ENCODE data around the gene GPHA2.
A peak's percentile ranks its signal among the peaks of the same experiment; 100 is the strongest.

The GPHA2 gene

GRCh38 chr11:64909653-64910343 lies 25.9 kb downstream of the GPHA2 start:
- DNase-seq: no peak

GRCh38 chr11:64908766-64909165 lies 26.9 kb downstream of the GPHA2 start:
- DNase-seq: no peak

- no peak for DNase-seq
Measured at GRCh38 chr11:64906314-64906635, 29.4 kb downstream of the GPHA2 start.

- no peak for DNase-seq
Measured at GRCh38 chr11:64905516-64906313, 30.0 kb downstream of the GPHA2 start.

DNA sequence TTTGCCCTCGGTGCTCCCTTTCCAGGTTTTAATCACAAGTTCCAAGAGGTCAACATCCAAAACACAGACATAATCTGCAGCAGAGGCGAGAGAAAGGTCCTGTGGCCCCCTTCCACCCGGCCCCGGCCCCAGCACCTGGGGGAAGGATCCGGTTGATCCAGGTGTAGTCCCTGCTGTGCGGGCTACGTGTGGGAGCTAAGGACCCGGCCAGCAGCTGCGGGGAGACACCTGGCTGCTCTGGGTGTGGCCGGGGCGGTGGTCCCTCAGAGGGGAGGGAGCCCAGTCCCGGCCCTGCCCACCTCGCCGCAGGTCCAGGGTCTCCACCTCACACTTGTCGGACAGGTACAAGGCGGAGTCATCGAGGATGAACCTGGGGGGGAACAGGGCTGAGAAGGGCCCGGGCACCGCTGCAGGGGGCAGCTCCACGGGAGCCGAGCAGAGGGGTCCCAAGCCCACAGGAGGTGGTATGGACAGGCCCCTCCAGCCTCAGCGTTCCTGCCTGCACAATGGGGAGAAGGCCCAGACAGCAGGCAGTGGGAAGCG lies 32.3 kb downstream of the GPHA2 start:
- DNase-seq: no peak

GRCh38 chr11:64902102-64902900 lies 33.4 kb downstream of the GPHA2 start:
- no peak for DNase-seq

DNA sequence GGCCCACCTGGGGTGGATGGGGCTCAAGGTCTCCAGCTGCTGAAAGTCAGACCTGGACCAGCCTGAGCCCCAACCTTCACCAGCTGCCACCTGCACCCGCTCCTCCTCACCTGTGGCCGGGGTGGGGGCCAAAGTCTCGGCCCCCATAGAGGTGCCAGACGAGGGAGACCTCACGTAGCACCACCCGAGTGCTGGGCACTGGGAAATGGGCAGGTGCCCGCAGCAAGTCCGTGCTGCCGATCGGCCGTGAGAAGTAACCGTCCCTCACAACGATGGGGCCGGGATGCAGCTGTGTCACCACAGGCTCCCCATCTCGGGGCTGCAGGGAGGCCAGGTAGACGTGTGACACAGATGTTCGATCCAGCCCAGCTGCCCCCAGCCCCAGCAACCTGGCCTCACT lies 34.9 kb downstream of the GPHA2 start:
- DNase-seq: no peak

DNA sequence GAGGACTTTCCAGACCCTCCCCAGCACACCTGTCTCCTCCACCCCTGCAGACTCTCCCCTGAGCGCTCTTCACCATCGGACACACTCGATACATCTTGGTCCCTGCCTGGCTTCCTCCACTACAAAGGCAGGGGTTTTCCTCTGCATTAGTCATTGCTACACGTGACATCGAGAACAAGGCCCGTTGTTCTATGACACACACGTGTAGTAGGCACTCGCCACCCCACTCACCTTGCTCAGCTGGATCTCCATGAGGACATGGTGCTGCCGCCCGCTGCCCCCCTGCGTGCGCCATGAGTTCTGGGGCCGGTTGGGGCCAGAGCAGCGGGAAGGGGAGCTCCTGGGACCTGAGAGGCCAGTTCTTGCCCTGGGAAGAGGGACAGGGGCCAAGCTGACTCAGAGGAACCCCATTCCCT lies 35.4 kb downstream of the GPHA2 start:
- no peak for DNase-seq

DNA sequence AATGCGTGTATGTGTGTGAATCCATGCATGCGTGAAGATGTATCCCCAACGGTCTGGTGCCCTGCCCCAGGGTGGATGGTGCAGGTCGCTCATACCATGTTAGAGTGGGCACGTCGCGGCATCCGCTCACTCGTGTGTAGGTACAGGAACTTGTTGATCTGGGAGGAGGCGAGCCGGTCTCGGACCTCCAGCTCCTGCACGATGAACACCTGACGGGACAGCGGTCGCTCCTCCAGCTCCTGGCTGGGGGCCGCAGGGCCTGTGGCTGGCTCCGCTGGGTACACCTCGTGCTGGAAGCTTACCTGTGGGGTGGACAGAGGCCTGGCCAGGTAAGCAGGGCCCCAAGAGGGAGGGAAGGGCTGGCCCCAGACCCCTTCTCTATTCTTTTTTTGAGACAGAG lies 37.2 kb downstream of the GPHA2 start:
- no peak for DNase-seq

DNA sequence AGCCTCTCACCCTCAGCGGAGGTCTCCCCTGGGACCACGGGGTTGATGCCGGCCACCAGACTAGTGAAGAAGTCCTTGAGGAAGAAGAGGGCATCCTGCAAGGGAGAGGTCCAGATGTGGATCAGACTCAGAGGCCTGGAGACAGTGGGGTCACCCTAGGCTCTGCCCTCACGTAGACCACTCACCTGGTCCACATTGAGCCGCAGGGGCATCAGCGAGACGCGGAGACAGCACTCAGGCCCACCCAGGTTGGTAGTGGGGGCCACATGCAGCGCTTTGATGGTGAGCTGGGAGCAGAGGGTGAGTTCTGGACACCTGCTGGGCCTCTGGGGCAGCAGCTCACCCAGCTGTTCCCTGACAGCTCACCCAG lies 37.6 kb downstream of the GPHA2 start:
- DNase-seq: no peak

GRCh38 chr11:64897381-64898075 lies 38.2 kb downstream of the GPHA2 start:
- no peak for DNase-seq

- DNase-seq: no peak
Measured at GRCh38 chr11:64896448-64897022, 39.2 kb downstream of the GPHA2 start.

DNA sequence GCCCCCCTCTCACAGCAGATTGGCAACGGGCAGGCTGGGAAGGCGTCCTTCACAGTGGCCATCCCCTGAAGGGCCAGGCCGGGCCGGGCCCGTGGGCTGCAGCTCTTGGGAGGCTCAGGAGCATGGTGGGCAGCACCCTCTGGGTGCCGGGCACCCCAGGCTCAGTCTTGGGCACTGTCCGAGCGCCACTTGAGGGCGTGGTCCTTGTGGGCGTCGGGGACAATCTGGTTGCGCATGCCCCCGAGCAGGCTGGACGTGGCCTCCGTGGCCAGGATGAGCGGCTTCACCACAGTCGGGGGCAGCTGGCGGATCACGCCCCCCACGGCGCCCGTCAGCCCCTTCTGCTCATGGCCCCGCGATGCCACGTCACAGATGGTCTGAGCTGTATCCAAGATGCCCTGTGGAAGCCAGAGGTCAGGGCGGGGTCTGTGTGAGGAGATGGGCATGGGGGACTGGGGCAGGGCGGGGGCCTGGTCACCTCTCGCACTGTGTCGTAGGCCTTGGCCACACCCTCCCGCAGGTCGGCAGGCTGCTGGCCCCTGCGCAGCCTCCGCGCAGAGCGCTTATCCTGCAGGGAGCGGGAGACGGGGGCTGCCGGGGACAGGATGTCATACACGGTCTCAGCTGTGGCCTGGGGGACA lies 40.8 kb downstream of the GPHA2 start:
- no peak for DNase-seq

DNA sequence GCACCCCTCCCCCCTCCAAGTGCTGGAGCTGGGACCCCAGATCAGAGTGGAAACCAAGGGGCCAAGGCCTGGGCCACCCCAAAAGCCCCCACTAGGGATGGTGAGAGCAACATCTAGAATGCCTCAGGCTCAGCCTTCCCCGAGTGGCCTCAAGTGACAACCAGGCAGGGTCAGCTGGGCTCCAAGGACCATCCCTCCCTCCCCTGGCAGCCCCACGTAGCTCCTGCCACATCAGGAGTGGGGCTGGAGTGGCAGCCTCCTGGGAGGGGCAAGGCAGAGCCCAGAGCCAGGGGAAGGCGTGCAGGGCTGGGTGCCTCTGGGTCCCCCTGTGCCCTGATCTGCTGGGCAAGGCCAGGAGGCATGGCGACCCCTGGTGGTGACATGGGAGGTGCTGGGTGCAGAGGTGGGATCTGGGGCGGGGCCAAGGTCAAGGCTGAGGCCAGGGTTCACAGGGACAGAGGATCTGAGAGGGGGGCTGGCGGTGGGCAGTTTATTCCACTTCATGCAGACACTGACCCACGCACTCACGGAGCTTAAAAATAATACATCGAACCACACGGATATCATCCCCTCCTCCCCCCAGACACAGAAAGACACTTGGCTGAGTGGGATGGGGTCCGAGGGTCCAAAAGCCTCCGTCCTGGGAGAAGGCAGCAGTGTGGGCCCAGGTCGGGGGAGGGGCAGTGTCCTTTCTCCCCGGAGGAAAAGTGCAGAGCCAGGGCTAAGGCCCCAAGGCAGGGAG lies 41.5 kb downstream of the GPHA2 start:
- DNase-seq: peak; percentile 63

DNA sequence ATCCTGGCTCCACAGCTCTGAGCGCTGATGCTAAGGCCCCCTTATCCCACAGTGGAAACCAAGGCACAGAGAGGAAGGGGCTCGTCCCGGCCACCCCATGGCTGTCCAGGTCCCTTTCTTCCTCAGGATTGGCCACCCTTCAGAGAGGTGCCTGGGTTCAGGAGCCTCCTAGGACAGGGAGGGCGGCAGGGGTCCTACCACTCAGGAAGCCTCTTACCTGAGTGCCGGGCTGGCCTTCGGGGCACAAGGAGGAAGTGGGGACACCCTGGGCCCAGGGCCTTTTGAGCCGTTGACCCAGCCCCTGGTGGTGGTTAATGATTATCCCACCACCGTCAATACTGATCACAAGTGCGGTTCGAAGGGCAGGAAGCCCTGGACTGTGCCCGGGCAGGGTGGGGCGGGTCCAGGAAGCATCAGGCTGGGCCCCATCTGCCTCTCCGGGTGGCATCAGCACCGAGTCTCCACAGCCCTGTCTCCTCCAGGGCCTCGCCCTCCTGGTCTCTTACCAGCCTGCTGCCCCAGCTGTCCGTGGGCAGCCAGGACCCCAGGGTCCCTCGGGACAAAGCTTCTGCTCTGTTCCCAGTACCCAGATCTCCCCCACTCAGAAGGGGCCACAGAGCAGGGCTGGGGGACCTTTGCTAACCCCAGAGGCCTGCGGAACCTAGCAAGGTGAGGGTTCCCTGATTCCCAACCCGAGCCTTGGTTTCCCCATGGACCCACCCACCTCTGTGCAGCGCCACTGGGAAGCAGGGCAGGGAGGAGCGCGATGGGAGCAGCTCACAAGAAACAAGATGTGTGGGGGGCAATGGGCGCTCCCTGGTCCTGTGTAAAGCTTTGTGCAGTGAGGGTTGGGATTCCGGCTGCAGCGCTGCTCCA lies 42.3 kb downstream of the GPHA2 start:
- no peak for DNase-seq

DNA sequence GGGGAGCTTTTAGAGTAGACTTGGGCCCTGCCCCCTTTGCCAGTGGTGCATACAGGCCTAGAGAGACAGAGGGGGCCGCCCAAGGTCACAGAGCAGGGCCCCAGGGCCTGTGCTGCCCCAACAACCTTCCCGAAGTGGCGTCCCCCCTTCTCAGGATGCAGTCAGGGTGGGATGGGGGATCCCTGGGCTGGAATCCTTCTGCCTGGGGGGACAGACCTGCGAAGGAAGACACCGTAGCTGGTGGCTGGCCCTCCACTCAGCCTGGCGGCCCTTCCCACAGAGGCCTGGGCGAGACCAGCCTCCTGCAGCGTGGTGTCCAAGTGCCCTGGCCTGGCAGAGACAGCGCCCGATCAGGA lies 42.9 kb downstream of the GPHA2 start:
- DNase-seq: no peak

DNA sequence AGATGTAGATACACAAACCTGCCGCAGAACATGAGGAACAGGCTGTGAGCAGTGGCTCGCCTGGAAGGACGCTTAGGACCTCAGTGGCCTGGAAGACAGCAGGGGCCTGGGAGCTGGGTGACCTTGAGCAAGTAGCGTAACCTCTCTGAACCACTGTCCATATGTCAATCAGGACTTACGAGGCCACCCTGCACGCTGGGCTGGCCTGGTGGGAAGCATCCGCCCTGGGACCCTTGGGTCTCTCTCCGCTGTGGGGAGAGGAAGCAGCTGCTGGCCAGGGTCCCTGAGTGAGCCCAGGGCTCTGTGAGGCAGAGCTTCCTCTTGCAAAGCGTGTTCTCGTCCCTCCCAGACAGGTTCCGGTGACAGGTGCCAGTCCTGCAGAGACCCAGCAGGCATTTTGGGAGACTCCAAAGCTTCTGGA lies 43.3 kb downstream of the GPHA2 start:
- no peak for DNase-seq

DNA sequence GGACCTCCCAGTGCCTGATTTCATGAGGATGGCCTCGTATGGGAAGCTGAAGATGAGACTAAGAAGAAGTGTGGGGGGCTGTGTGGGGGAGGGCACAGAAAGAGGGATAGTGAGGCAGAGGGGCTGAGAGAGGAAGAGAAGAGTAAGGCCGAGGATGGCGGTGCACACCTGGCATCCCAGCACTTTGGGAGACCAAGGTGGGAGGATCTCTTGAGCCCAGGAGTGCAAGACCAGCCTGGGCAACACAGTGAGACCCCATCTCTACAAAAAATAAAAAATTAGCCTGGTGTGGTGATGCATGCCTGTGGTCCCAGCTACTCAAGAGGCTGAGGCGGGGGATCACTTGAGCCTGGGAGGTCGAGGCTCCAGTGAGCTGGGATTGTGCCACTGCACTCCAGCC lies 43.8 kb downstream of the GPHA2 start:
- DNase-seq: no peak

- DNase-seq: no peak
Measured at GRCh38 chr11:64891215-64891848, 44.4 kb downstream of the GPHA2 start.

- DNase-seq: no peak
Measured at GRCh38 chr11:64890522-64890939, 45.2 kb downstream of the GPHA2 start.
